Testis (tissue), 2 donors: Measurements from ENCODE around the gene STMND1.

ENCODE experiments used
- CTCF ChIP-seq, 3 experiments: fragments of 450-650 bp in 2 of 3; fragments of 200-600 bp in 1 of 3; sonication (generic) in 1 of 3; IDR thresholded peaks; one replicate each; pipeline ENCODE4 v1.5.1; 2016 to 2019; ENCODE audit warnings: antibody characterized with exemption in 3 of 3, mild to moderate bottlenecking in 2 of 3, moderate library complexity in 1 of 3
- POLR2A ChIP-seq: fragments of 450-650 bp; IDR thresholded peaks from one replicate; pipeline ENCODE4 v1.6.1; 2017; ENCODE audit warnings: antibody characterized with exemption, mild to moderate bottlenecking, moderate library complexity

GRCh38 chr6:17169291-17169690, 67.4 kb downstream of the STMND1 start:
- TF ChIP-seq CTCF (IDR thresholded peaks at IDR 0.05) (no peak), POLR2A (no peak)
